ENCODE results near the gene MTMR3.

DNA sequence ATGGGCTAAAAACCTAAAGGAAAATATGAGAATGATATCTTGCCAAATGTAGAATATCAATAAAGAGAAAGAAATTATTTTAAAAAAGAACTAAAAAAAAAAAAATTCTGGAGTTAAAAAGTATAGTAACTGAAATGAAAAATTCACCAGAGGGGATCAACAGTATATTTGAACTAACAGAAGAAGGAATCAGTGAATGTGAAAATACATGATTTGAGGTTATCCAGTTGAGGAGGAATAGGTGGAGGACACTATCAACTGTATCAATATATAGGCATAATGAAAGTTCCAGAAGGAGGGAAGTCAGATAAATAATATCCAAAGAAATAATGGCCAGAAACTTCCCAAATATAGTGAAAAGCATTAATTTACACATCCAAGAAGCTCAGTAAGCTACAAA is 181.2 kb downstream of the MTMR3 start:
- TF ChIP-seq, protein P1, sequence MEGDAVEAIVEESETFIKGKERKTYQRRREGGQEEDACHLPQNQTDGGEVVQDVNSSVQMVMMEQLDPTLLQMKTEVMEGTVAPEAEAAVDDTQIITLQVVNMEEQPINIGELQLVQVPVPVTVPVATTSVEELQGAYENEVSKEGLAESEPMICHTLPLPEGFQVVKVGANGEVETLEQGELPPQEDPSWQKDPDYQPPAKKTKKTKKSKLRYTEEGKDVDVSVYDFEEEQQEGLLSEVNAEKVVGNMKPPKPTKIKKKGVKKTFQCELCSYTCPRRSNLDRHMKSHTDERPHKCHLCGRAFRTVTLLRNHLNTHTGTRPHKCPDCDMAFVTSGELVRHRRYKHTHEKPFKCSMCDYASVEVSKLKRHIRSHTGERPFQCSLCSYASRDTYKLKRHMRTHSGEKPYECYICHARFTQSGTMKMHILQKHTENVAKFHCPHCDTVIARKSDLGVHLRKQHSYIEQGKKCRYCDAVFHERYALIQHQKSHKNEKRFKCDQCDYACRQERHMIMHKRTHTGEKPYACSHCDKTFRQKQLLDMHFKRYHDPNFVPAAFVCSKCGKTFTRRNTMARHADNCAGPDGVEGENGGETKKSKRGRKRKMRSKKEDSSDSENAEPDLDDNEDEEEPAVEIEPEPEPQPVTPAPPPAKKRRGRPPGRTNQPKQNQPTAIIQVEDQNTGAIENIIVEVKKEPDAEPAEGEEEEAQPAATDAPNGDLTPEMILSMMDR (IDR thresholded peaks at IDR 0.05), result no peak
- no peak for TF ChIP-seq EP300 (IDR thresholded peaks at IDR 0.05)
- no peak for TF ChIP-seq POLR2A (IDR thresholded peaks at IDR 0.05)
